Spleen (tissue), 3 donors: ENCODE measurements around the gene SLC12A5.

Experiments
- POLR2A ChIP-seq, 3 donors: fragments of 450-650 bp; IDR thresholded peaks; one replicate each; pipeline ENCODE4 v1.5.1; 2017; ENCODE audit warnings: antibody characterized with exemption in 3 of 3, mild to moderate bottlenecking in 1 of 3
- POLR2AphosphoS5 ChIP-seq, 3 donors: sonication (generic); formaldehyde crosslinking; IDR thresholded peaks; one replicate each; pipeline ENCODE4 v1.5.1; 2017; ENCODE audit warnings: antibody characterized with exemption in 3 of 3

GRCh38 chr20:46030284-46031013 is 1.4 kb downstream of the SLC12A5 start:
- TF ChIP-seq POLR2AphosphoS5 (IDR thresholded peaks at IDR 0.05), result no peak
- TF ChIP-seq POLR2A (IDR thresholded peaks at IDR 0.05), result no peak
